Measurements from ENCODE around the gene CPNE6.

Gene CPNE6

GRCh38 chr14:24113801-24114531 lies 42.6 kb downstream of the CPNE6 start (continued):
- TF ChIP-seq ZNF174 (tag by site-specific recombination; IDR thresholded peaks at IDR 0.05) (no peak), ZNF76 (tag by site-specific recombination; IDR thresholded peaks at IDR 0.05; ENCODE audit: borderline replicate concordance, low read depth) (peak; percentile 64), ZNF416 (tag by site-specific recombination; IDR thresholded peaks at IDR 0.05) (no peak), KLF8 (tag by site-specific recombination; IDR thresholded peaks at IDR 0.05) (no peak), ZXDB (tag by site-specific recombination; IDR thresholded peaks at IDR 0.05) (peak; percentile 79), PRDM1 (tag by site-specific recombination; IDR thresholded peaks at IDR 0.05) (no peak), ZNF549 (tag by site-specific recombination; IDR thresholded peaks at IDR 0.05) (no peak), HOXA7 (CRISPR knock-in tag; IDR thresholded peaks at IDR 0.05; ENCODE audit: borderline replicate concordance) (no peak), ZNF776 (tag by site-specific recombination; IDR thresholded peaks at IDR 0.05; ENCODE audit: borderline replicate concordance) (no peak), ZNF626 (tag by site-specific recombination; IDR thresholded peaks at IDR 0.05) (no peak), GFI1B (tag by site-specific recombination; IDR thresholded peaks at IDR 0.05) (no peak), ZNF146 (tag by site-specific recombination; IDR thresholded peaks at IDR 0.05) (0 out of 2 replicates have a peak, but pooled peaks have one; percentile 2), INSM2 (tag by site-specific recombination; IDR thresholded peaks at IDR 0.05) (peak; percentile 56), ZNF521 (tag by site-specific recombination; IDR thresholded peaks at IDR 0.05) (no peak), OVOL3 (tag by site-specific recombination; IDR thresholded peaks at IDR 0.05) (no peak), ZNF704 (tag by site-specific recombination; IDR thresholded peaks at IDR 0.05) (no peak), ZNF211 (tag by site-specific recombination; IDR thresholded peaks at IDR 0.05; ENCODE audit: low read depth) (no peak), ZSCAN16 (tag by site-specific recombination; IDR thresholded peaks at IDR 0.05) (no peak), ZNF175 (tag by site-specific recombination; IDR thresholded peaks at IDR 0.05) (no peak), ZNF114 (tag by site-specific recombination; IDR thresholded peaks at IDR 0.05) (no peak), ZBTB20 (tag by site-specific recombination; IDR thresholded peaks at IDR 0.05) (peak; percentile 77; the same call in 1 of the 2 replicates), ZNF654 (tag by site-specific recombination; IDR thresholded peaks at IDR 0.05; ENCODE audit: low read depth) (no peak), ZNF777 (tag by site-specific recombination; IDR thresholded peaks at IDR 0.05; ENCODE audit: borderline replicate concordance) (no peak), ZNF600 (tag by site-specific recombination; IDR thresholded peaks at IDR 0.05) (peak; percentile 83), ZNF843 (tag by site-specific recombination; IDR thresholded peaks at IDR 0.05) (no peak), ZBTB48 (tag by site-specific recombination; IDR thresholded peaks at IDR 0.05) (peak; percentile 100)
- TF ChIP-seq, protein P1, sequence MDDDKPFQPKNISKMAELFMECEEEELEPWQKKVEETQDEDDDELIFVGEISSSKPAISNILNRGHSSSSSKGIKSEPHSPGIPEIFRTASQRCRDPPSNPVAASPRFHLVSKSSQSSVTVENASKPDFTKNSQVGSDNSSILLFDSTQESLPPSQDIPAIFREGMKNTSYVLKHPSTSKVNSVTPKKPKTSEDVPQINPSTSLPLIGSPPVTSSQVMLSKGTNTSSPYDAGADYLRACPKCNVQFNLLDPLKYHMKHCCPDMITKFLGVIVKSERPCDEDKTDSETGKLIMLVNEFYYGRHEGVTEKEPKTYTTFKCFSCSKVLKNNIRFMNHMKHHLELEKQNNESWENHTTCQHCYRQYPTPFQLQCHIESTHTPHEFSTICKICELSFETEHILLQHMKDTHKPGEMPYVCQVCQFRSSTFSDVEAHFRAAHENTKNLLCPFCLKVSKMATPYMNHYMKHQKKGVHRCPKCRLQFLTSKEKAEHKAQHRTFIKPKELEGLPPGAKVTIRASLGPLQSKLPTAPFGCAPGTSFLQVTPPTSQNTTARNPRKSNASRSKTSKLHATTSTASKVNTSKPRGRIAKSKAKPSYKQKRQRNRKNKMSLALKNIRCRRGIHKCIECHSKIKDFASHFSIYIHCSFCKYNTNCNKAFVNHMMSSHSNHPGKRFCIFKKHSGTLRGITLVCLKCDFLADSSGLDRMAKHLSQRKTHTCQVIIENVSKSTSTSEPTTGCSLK (tag by site-specific recombination; IDR thresholded peaks at IDR 0.05), result no peak
- TF ChIP-seq, protein P2, sequence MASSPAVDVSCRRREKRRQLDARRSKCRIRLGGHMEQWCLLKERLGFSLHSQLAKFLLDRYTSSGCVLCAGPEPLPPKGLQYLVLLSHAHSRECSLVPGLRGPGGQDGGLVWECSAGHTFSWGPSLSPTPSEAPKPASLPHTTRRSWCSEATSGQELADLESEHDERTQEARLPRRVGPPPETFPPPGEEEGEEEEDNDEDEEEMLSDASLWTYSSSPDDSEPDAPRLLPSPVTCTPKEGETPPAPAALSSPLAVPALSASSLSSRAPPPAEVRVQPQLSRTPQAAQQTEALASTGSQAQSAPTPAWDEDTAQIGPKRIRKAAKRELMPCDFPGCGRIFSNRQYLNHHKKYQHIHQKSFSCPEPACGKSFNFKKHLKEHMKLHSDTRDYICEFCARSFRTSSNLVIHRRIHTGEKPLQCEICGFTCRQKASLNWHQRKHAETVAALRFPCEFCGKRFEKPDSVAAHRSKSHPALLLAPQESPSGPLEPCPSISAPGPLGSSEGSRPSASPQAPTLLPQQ (tag by site-specific recombination; IDR thresholded peaks at IDR 0.05), result peak; percentile 96
- TF ChIP-seq, protein P3, sequence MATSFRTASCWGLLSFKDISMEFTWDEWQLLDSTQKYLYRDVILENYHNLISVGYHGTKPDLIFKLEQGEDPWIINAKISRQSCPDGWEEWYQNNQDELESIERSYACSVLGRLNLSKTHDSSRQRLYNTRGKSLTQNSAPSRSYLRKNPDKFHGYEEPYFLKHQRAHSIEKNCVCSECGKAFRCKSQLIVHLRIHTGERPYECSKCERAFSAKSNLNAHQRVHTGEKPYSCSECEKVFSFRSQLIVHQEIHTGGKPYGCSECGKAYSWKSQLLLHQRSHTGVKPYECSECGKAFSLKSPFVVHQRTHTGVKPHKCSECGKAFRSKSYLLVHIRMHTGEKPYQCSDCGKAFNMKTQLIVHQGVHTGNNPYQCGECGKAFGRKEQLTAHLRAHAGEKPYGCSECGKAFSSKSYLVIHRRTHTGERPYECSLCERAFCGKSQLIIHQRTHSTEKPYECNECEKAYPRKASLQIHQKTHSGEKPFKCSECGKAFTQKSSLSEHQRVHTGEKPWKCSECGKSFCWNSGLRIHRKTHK (tag by site-specific recombination; IDR thresholded peaks at IDR 0.05), result no peak
- TF ChIP-seq, protein P4, sequence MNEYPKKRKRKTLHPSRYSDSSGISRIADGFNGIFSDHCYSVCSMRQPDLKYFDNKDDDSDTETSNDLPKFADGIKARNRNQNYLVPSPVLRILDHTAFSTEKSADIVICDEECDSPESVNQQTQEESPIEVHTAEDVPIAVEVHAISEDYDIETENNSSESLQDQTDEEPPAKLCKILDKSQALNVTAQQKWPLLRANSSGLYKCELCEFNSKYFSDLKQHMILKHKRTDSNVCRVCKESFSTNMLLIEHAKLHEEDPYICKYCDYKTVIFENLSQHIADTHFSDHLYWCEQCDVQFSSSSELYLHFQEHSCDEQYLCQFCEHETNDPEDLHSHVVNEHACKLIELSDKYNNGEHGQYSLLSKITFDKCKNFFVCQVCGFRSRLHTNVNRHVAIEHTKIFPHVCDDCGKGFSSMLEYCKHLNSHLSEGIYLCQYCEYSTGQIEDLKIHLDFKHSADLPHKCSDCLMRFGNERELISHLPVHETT (tag by site-specific recombination; IDR thresholded peaks at IDR 0.05), result peak; percentile 73; the same call in 1 of the 2 replicates

Measured in HEK293 (cell line).